Central memory CD8-positive, alpha-beta T cell (primary cell): ENCODE data around the gene MLLT1.

Experiments used
- ATAC-seq: fragments of 150-1000 bp; cut with Tn5 transposase; replicated peaks from 2 replicates; pipeline ENCODE4 v1.10.0; 2022; ENCODE audit warnings: mild to moderate bottlenecking, moderate FRiP score, moderate number of reproducible peaks; ENCODE audit not compliant: poor library complexity, severe bottlenecking; ENCODE audit errors: extremely low read depth
- DNase-seq, 2 donors: peaks; one replicate each; pipeline ENCODE4 v3.0.0; 2021; ENCODE audit warnings: low spot score in 2 of 2
- H3K27ac Mint-ChIP-seq: one replicate; pipeline ENCODE4 v1.8.0; 2022; ENCODE audit warnings: low read depth, mild to moderate bottlenecking, moderate library complexity, mixed read lengths
- H3K27me3 Mint-ChIP-seq: one replicate; pipeline ENCODE4 v1.8.0; 2022; ENCODE audit warnings: mixed read lengths
- H3K36me3 Mint-ChIP-seq: one replicate; pipeline ENCODE4 v1.8.0; 2022; ENCODE audit warnings: mild to moderate bottlenecking, moderate library complexity, mixed read lengths; ENCODE audit not compliant: insufficient read depth
- H3K4me1 Mint-ChIP-seq: one replicate; pipeline ENCODE4 v1.8.0; 2022; ENCODE audit warnings: mixed read lengths
- H3K4me3 Mint-ChIP-seq: one replicate; pipeline ENCODE4 v1.8.0; 2022; ENCODE audit warnings: mild to moderate bottlenecking, moderate library complexity, mixed read lengths
- H3K9me3 Mint-ChIP-seq: one replicate; pipeline ENCODE4 v1.8.0; 2022; ENCODE audit warnings: mixed read lengths

MLLT1 gene

DNA sequence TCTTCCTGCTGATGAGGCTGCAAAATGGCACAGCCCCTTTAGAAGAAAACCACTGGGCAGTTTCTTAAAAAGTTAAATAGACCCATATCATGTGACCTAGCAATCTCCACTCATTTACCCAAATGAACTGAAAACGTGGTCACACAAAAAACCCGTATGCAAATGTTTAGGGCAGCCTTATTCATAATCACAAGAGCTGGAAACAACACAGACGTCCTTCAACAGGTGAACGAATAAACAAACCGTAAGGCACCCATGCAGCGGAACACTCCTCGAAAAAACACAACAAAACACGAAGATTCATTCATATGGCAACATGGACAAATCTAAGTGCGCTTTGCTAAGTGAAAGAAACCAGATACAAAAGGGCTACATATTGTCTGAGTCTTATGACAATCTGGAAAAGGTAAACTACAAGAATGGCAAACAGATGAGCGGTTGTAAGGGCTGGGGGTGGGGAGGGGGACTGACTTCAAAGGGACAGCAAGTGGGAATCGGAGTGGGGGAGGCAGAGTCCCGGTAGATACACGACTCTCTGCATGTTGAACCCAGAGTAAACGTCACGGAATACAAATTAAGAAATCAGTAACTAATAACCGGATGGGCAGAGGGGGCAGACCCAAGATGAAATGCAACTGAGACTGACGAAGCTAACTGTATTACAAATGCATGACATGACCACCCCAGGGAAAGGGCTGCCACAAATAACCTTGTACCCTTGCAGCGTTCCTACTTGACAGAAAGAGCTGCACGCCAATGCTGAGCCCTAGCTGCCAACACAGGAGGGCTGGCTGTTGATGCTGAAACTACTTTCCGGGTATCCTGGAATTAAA, 33.4 kb downstream of the MLLT1 start:
- Mint-ChIP-seq H3K9me3 (no peaks in the 10 kb centered on the region), H3K36me3 (no peaks in the 10 kb centered on the region), H3K4me1 (peaks cover 59% of the 10 kb centered on the region), H3K27ac (peak overlapping the region; percentile 74), H3K27me3 (no peaks in the 10 kb centered on the region), H3K4me3 (no peak overlapping the region)
- ATAC-seq (no peak), DNase-seq (no peak)

DNA sequence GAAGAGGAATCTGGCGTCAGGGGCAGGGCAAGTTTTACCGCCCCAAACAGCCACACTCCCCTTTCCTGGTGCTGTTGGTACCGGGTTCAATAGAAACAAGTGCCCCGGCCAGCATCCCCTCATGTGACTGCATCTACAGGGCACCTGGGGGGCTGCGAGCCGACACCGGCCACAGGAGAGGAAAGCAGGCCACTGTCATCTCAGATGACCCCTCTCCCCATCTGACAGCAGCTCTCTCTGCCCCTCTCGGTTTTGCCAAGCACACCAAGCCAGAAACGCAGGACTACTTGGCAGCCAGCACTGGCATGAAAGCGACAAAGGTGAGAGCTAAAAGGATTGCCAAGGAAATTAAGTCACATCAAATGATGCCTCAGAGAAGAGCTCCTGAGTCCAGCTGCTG, 37.1 kb downstream of the MLLT1 start:
- no peak overlapping the region for H3K4me3 Mint-ChIP-seq
- no peaks in the 10 kb centered on the region for H3K9me3 Mint-ChIP-seq
- peaks cover 53% of the 10 kb centered on the region for H3K4me1 Mint-ChIP-seq
- no peak overlapping the region for H3K27ac Mint-ChIP-seq
- no peaks in the 10 kb centered on the region for H3K36me3 Mint-ChIP-seq
- DNase-seq (no peak), ATAC-seq (no peak)
- H3K27me3 Mint-ChIP-seq = no peaks in the 10 kb centered on the region

DNA sequence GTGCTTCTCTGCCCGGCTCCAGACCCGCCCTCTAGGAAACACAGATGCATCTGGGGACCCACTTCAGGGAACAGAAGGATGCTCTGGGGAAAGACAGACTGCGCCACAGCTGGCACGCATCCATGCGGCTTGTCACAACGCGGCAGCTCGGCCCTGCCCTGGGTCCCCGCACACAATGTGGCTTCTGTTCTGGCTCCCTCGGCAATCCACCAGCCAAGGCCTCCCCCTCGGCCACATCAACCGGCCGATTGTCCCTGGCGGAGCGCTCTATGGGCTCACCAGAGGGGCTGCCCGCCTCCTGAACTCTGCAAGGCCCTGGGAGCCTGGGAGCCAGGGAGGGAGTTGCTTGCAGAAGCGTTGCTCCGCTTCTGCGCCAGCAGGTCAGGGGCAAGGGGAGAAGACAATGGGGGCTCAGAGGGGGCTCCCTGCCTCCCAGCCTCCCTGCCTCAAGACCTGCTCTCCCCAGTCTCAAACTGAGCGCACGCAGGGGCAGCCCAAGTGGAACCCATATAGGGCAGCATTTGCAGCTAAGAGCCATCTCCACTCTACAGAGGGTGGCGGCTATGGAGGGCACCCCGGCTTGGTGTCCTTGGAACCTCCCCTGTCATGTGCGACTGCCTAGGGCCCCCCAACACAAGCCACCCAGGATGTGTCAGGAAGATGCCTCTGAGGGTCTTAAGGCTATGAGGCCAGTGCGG, 37.9 kb downstream of the MLLT1 start:
- Mint-ChIP-seq H3K4me3 (no peak overlapping the region), H3K9me3 (no peaks in the 10 kb centered on the region), H3K4me1 (peaks cover 45% of the 10 kb centered on the region), H3K27ac (no peak overlapping the region), H3K27me3 (no peaks in the 10 kb centered on the region), H3K36me3 (no peaks in the 10 kb centered on the region)
- DNase-seq (no peak), ATAC-seq (no peak)

DNA sequence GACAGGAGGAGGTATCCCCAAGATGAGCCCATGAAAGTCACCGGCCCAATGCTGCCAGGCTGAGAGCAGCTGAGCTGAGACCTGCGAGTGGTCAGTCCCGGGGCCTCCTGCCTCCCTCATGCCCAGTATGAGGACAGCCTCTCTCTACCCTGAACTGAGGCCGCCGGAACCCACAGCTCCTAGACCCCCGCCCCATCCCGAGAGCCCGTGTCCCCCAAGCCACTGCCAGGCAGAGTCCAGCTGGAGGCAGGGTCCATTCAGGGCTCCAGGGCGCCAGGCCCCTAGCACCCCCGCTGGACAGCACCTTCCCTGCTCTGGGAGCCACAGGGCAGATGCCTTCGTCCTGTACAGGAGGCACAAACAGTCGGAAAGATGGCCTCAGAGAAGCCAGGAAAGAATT, 38.7 kb downstream of the MLLT1 start:
- H3K36me3 Mint-ChIP-seq = no peaks in the 10 kb centered on the region
- no peak for ATAC-seq
- no peak for DNase-seq
- H3K27me3 Mint-ChIP-seq = no peaks in the 10 kb centered on the region
- no peak overlapping the region for H3K27ac Mint-ChIP-seq
- no peaks in the 10 kb centered on the region for H3K9me3 Mint-ChIP-seq
- no peak overlapping the region for H3K4me3 Mint-ChIP-seq
- H3K4me1 Mint-ChIP-seq = peaks cover 40% of the 10 kb centered on the region

DNA sequence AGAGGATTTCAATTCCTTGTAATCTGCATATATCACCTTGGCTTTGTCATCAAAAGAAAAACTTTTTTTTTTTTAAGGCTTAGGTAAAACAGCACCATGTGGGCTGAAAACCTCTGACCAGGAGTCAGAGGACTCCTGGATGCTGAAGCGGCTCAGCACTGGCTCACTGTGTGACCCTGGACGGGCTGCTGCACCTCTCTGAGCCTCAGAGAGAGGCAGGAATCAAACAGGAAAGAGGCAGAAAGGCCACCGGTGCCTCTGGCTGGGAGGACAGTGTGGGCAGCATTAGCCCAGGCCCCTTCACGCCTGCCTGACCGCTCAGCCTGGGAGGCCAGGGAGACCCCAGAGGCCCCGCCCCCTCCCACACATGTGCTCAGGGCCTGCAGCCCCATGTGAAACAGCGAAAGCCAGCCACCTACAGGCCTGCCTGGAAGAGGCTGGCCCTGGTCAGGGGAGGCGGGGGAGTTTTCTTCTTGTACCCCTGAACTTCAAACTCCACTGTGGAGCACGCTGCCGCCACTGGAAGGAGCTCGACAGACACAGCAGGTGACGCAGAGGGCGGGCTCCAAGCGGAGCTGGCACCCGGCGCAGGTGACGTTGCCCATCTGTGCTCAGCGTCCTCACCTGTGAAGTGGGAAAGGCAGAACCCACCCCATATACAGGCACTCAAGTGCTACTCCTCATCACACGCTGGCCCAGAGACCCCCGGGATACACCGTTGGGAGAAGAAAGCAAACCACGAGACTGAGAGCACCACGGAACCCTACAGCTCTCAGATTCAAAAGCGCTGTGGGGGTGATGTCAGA, 39.7 kb downstream of the MLLT1 start:
- Mint-ChIP-seq H3K9me3 (no peaks in the 10 kb centered on the region), H3K4me1 (peaks cover 45% of the 10 kb centered on the region), H3K27ac (peak overlapping the region; percentile 3), H3K36me3 (no peaks in the 10 kb centered on the region), H3K4me3 (no peak overlapping the region), H3K27me3 (no peaks in the 10 kb centered on the region)
- DNase-seq = no peak
- ATAC-seq = no peak

DNA sequence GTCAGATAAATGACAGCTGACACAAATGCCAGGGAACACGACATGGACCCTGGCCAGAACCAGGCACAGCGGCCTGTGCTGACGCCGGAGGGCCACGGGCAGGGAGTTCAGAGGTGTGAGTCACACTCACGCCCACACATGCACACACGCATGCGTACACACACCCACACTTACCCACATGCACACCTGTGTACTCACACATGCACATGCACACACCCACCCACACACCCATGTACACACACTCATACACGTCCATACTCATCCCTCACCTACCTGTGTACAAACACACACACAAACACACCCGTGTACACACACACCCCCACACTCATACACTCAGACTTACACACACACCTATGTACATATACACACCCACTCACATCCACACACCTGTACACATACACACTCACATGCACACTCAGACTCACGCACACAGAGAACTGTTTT, 40.4 kb downstream of the MLLT1 start:
- ATAC-seq (no peak), DNase-seq (no peak)
- H3K36me3 Mint-ChIP-seq = no peaks in the 10 kb centered on the region
- H3K4me3 Mint-ChIP-seq = no peak overlapping the region
- no peaks in the 10 kb centered on the region for H3K9me3 Mint-ChIP-seq
- peaks cover 48% of the 10 kb centered on the region for H3K4me1 Mint-ChIP-seq
- H3K27ac Mint-ChIP-seq = peak overlapping the region; percentile 3
- no peaks in the 10 kb centered on the region for H3K27me3 Mint-ChIP-seq

DNA sequence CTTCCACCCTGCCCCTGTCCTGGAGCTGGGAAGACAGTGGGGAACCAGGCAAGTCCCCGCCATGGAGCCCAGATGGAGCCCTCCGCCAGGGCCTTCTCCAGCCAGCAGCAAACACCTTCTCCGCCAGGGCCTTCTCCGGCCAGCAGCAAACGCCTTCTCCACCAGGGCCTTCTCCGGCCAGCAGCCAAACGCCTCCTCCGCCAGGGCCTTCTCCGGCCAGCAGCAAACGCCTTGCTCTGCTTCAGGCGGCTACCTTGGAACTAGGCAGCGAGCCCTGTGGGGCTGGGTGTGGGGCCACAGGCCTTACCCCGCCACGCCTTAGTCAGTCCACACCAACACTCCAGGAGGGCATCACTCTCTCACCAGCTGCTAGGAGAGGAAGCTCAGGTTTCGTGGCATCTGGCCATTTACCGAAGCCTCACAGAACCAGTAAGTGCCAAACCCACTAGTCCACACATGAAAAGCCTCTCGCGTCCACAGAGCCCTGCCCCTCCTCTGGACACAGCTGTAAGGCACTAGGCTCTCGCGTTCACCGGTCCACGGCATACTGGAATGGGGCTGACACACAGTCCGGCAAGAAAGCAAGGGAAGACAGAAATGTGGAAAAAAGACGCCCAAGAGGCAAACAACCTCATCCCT, 41.0 kb downstream of the MLLT1 start:
- no peaks in the 10 kb centered on the region for H3K9me3 Mint-ChIP-seq
- H3K27me3 Mint-ChIP-seq = no peaks in the 10 kb centered on the region
- ATAC-seq = no peak
- no peak for DNase-seq
- no peaks in the 10 kb centered on the region for H3K36me3 Mint-ChIP-seq
- no peak overlapping the region for H3K4me3 Mint-ChIP-seq
- peak overlapping the region; percentile 66 for H3K27ac Mint-ChIP-seq
- H3K4me1 Mint-ChIP-seq = peaks cover 43% of the 10 kb centered on the region

DNA sequence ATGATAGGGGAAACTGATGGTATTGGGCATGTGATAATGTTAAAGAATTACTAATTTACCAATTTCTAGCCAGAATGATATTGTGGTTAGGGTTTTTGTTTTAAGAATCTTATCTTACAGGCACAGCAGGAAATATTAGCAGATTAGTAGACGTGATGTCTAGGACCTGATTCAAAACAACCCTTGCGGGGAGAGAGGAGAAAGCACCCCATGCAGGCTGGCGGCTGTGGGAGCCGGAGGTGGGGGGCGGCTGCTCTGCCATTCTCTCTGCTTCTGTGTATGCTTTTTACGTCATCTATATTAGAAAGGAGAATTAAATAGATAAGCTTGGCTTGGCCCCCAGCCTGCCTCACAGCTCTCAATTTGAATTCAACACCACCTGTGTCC, 41.5 kb downstream of the MLLT1 start:
- H3K4me1 Mint-ChIP-seq = peaks cover 38% of the 10 kb centered on the region
- peak overlapping the region; percentile 66 for H3K27ac Mint-ChIP-seq
- H3K27me3 Mint-ChIP-seq = no peaks in the 10 kb centered on the region
- DNase-seq = no peak
- H3K36me3 Mint-ChIP-seq = no peaks in the 10 kb centered on the region
- H3K9me3 Mint-ChIP-seq = no peaks in the 10 kb centered on the region
- ATAC-seq = no peak
- H3K4me3 Mint-ChIP-seq = no peak overlapping the region

DNA sequence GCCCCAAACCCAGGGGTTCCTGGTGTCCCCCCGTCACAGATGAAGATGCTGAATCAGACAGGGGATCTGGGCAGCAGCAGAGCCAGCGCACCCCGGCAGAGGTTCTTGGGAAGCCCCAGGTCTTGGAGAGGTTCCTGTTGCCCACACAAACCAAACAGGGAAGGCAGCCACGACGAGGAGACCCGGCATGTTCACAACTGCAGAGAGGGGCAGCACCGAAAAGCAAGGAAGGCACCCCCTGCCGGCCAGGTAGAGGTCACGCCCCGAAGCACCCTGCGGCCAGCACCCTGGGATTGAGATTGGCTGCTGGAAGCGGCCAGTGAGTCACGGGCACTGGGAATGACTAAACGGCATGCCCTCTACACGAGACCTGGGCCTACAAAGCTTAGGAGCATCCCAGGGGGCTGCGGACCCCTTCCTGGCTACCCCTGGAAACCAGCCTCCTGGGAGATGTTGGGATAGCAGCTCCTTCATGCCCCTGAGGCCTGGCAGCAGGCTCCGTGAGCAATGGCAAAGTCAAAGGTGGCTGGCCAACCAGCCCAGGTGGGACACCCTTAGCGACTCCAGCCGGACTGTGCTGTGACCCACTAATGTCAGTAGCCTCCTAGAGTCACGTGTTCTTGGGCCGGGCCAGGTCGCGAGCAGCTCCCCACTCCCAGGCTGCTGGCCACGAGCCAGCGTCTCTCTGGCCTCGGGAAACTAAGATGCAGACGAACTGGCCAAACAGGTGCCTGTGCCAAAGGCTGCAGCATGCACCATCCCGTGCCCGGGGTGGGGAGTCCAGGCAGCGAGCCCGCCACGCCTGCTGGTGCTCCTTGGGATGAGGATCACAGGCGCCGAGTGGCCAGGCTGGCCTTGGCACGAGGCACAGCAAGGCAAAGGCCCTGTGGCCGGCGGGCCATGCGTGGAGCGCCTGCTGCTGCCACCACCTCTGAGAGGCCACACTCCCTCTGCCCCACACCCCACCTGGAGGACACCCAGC, 43.2 kb downstream of the MLLT1 start:
- Mint-ChIP-seq H3K27me3 (no peaks in the 10 kb centered on the region), H3K4me1 (peaks cover 37% of the 10 kb centered on the region), H3K9me3 (no peaks in the 10 kb centered on the region), H3K27ac (no peak overlapping the region), H3K4me3 (no peak overlapping the region), H3K36me3 (no peaks in the 10 kb centered on the region)
- no peak for ATAC-seq
- no peak for DNase-seq

DNA sequence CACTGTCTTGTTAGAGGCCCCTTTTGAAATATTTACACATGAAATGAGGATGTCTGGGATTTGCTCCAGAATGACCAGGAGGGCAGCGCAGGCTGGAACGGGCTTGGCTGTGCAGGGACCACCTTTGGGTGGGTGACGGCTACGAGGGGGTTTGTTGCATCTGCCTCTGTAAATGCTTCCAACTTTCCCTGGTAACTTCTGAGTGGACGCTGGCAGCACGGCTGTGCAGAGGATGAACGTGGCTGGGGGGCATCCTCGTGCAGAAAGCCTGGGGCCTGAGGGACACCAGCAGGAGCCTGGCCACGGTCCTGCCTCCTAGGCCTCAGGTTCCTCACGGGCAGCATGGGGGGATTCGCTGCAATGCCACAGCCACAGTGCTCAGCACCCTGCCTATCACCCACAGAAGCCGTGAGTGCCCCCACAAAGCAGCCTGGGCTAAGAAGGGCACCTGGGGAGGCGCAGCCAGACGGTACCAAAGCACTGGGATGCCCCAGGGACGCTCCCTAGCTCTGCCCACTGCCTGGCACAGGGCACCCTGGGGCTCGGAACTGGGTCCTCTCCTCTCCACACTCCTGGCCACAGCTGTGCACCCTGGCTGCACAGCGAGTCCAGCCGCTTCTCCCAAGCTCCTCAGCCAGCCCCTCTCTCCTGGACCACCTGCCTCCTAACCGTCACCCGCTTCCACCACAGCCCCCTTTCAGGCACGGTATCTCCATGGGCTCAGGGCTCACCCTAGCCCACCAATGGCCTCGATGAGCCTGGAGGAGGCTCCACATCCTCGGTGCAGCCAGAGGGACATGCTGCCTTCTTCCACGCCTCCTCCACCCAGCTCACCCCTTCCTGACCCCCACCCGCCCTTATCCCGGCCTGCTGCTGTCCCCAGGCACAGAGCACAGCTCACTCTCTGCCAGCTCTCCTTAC, 44.5 kb downstream of the MLLT1 start:
- peaks cover 4% of the 10 kb centered on the region for H3K36me3 Mint-ChIP-seq
- no peaks in the 10 kb centered on the region for H3K27me3 Mint-ChIP-seq
- no peaks in the 10 kb centered on the region for H3K9me3 Mint-ChIP-seq
- H3K27ac Mint-ChIP-seq = peak overlapping the region; percentile 22
- ATAC-seq (no peak), DNase-seq (no peak)
- no peak overlapping the region for H3K4me3 Mint-ChIP-seq
- H3K4me1 Mint-ChIP-seq = peaks cover 45% of the 10 kb centered on the region

DNA sequence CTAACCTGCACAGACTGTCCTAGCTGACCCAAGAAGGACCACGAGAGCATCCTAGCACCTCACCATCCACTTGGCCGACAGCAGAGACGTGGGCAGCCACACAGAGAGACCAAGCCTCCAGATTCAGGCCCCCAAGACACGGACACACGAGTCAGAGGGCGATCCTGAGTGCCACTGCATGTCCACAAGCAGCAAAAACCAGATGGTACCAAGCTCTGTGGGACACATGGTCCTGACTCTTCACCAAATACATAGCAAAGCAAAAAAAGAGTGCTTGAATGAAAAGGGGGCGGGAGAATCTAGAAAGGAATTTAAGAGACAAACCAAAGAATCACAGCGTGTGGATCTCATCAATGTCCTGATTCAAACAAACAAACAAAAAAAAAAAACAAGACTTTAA, 45.2 kb downstream of the MLLT1 start:
- Mint-ChIP-seq H3K27ac (no peak overlapping the region), H3K9me3 (no peaks in the 10 kb centered on the region), H3K36me3 (peaks cover 4% of the 10 kb centered on the region), H3K4me3 (no peak overlapping the region), H3K4me1 (peaks cover 42% of the 10 kb centered on the region), H3K27me3 (no peaks in the 10 kb centered on the region)
- ATAC-seq = no peak
- DNase-seq = no peak
